Tibial nerve (tissue), 4 donors: ENCODE data around the gene KLF13. TPM values are rescaled to one million over a fixed set of nuclear protein-coding genes. Genes with fewer than 3 reads are reported as not detected.

Experiments
- DNase-seq, 2 donors: peaks; one replicate each; pipeline ENCODE4 v3.0.0-alpha.2; 2019; ENCODE audit warnings: low spot score in 2 of 2
- H3K27ac ChIP-seq, 4 donors: fragments of 200-600 bp; sonication (generic) in 3 of 4; one replicate each; pipeline ENCODE4 v1.5.1; 2017 to 2019; ENCODE audit warnings: mild to moderate bottlenecking in 1 of 4
- H3K27me3 ChIP-seq, 2 donors: fragments of 200-600 bp; sonication (generic) in 1 of 2; one replicate each; pipeline versions ENCODE4 v1.5.1 to v1.6.0; 2017 to 2019
- H3K36me3 ChIP-seq, 3 donors: fragments of 200-600 bp; sonication (generic); one replicate each; pipeline ENCODE4 v1.5.1; 2018 to 2019
- H3K4me1 ChIP-seq, 4 donors: fragments of 200-600 bp; sonication (generic) in 3 of 4; one replicate each; pipeline ENCODE4 v1.5.1; 2017 to 2019
- H3K4me3 ChIP-seq, 4 donors: fragments of 200-600 bp; sonication (generic) in 3 of 4; one replicate each; pipeline ENCODE4 v1.5.1; 2017 to 2019; ENCODE audit warnings: mild to moderate bottlenecking in 1 of 4, moderate library complexity in 1 of 4
- H3K9me3 ChIP-seq, 4 donors: fragments of 200-600 bp; sonication (generic) in 3 of 4; one replicate each; pipeline ENCODE4 v1.5.1; 2017 to 2019
- CTCF ChIP-seq, 5 experiments: fragments of 200-600 bp in 3 of 5; fragments of 450-650 bp in 2 of 5; sonication (generic) in 3 of 5; IDR thresholded peaks; one replicate each; pipeline ENCODE4 v1.5.1; 2016 to 2019; ENCODE audit warnings: antibody characterized with exemption in 5 of 5, mild to moderate bottlenecking in 3 of 5, moderate library complexity in 2 of 5
- EP300 ChIP-seq, 2 donors: sonication (generic); formaldehyde crosslinking; IDR thresholded peaks; one replicate each; pipeline ENCODE4 v1.6.1; 2017; ENCODE audit warnings: antibody characterized with exemption in 2 of 2, mild to moderate bottlenecking in 1 of 2
- POLR2A ChIP-seq, 2 donors: fragments of 450-650 bp; IDR thresholded peaks; one replicate each; pipeline ENCODE4 v1.6.1; 2017; ENCODE audit warnings: antibody characterized with exemption in 2 of 2, mild to moderate bottlenecking in 2 of 2, moderate library complexity in 2 of 2
- WGBS, 2 donors: methylation state at CpG; one replicate each; pipeline ENCODE4 v1.1.5; 2018; 5-methylcytosine and 5-hydroxymethylcytosine counted together
- total RNA-seq, 4 donors: library from RNA; depleted of rRNA; stranded (reverse); fragments of >200 nt; gene quantifications; one replicate each; pipeline ENCODE4 v1.1.0, GENCODE V29; 2016

The KLF13 gene
- total RNA-seq, 4 donors from 2014 or later, result 61.2 to 77.9 (median 75.1) TPM

GRCh38 chr15:31309893-31310606, 16.6 kb upstream of the KLF13 start:
- DNase-seq, result peak in 1 of 2 donors; percentile 1
- Histone ChIP-seq H3K36me3 (no peaks in the 10 kb centered on the region), H3K4me3 (no peak overlapping the region), H3K27me3 (no peaks in the 10 kb centered on the region), H3K27ac (no peak overlapping the region), H3K4me1 (peaks cover 0 to 13% (median 3%) of the 10 kb centered on the region in 4 donors), H3K9me3 (peaks cover 0 to 15% (median 4%) of the 10 kb centered on the region in 4 donors)
- WGBS, 2 donors, result 71 to 76% methylated on average over 9 of the region's 9 CpGs
- TF ChIP-seq CTCF (IDR thresholded peaks at IDR 0.05), result no peak
- no peak for TF ChIP-seq EP300 (IDR thresholded peaks at IDR 0.05)
- no peak for TF ChIP-seq POLR2A (IDR thresholded peaks at IDR 0.05)

- 82 to 84% methylated on average over 16 to 18 of the region's 18 CpGs for WGBS, 2 donors
- Histone ChIP-seq H3K4me1 (peaks cover 0 to 3% (median 0%) of the 10 kb centered on the region in 4 donors), H3K4me3 (no peak overlapping the region), H3K9me3 (peaks cover 0 to 15% (median 4%) of the 10 kb centered on the region in 4 donors), H3K27ac (no peak overlapping the region), H3K36me3 (no peaks in the 10 kb centered on the region), H3K27me3 (no peaks in the 10 kb centered on the region)
- peak in 1 of 2 donors; percentile 3 for DNase-seq
- TF ChIP-seq EP300 (IDR thresholded peaks at IDR 0.05) (no peak), POLR2A (IDR thresholded peaks at IDR 0.05) (no peak), CTCF (IDR thresholded peaks at IDR 0.05) (no peak)
Observed at GRCh38 chr15:31311735-31312619, 14.7 kb upstream of the KLF13 start.

GRCh38 chr15:31313223-31313622, 13.4 kb upstream of the KLF13 start:
- H3K36me3 ChIP-seq, result no peaks in the 10 kb centered on the region
- H3K9me3 ChIP-seq, result peaks cover 0 to 15% (median 4%) of the 10 kb centered on the region in 4 donors
- no peak overlapping the region for H3K27ac ChIP-seq
- H3K4me3 ChIP-seq, result no peak overlapping the region
- H3K4me1 ChIP-seq, result peaks cover 0 to 4% (median 0%) of the 10 kb centered on the region in 4 donors
- DNase-seq, result no peak
- H3K27me3 ChIP-seq, result no peaks in the 10 kb centered on the region
- TF ChIP-seq EP300 (IDR thresholded peaks at IDR 0.05), result no peak

GRCh38 chr15:31314380-31314779, 12.3 kb upstream of the KLF13 start:
- no peak overlapping the region for H3K27ac ChIP-seq
- TF ChIP-seq POLR2A (IDR thresholded peaks at IDR 0.05), result no peak
- TF ChIP-seq CTCF (IDR thresholded peaks at IDR 0.05), result no peak
- no peak for TF ChIP-seq EP300 (IDR thresholded peaks at IDR 0.05)
- 88 to 93% methylated on average over 12 of the region's 12 CpGs for WGBS, 2 donors
- peak in 1 of 2 donors; percentile 3 for DNase-seq
- H3K9me3 ChIP-seq, result peaks cover 0 to 15% (median 4%) of the 10 kb centered on the region in 4 donors
- no peaks in the 10 kb centered on the region for H3K36me3 ChIP-seq
- no peaks in the 10 kb centered on the region for H3K27me3 ChIP-seq
- peaks cover 0 to 4% (median 0%) of the 10 kb centered on the region in 4 donors for H3K4me1 ChIP-seq
- no peak overlapping the region for H3K4me3 ChIP-seq

GRCh38 chr15:31316135-31316795, 10.4 kb upstream of the KLF13 start:
- peak in 1 of 2 donors; percentile 8 for DNase-seq
- Histone ChIP-seq H3K27me3 (no peaks in the 10 kb centered on the region), H3K36me3 (no peaks in the 10 kb centered on the region), H3K4me1 (peaks cover 0 to 4% (median 0%) of the 10 kb centered on the region in 4 donors), H3K4me3 (no peak overlapping the region), H3K27ac (no peak overlapping the region), H3K9me3 (peaks cover 0 to 15% (median 4%) of the 10 kb centered on the region in 4 donors)
- WGBS, 2 donors, result 94 to 100% methylated on average over 6 to 8 of the region's 8 CpGs
- TF ChIP-seq CTCF (IDR thresholded peaks at IDR 0.05) (no peak), POLR2A (IDR thresholded peaks at IDR 0.05) (no peak), EP300 (IDR thresholded peaks at IDR 0.05) (no peak)
